ENCODE data around the gene CCDC88C. TPM values are rescaled to one million over a fixed set of nuclear protein-coding genes. Genes with fewer than 3 reads are reported as not detected.

CCDC88C gene
- total and polyA plus RNA-seq, 7 donors: 0.95 to 45.7 (median 3.9) TPM

DNA sequence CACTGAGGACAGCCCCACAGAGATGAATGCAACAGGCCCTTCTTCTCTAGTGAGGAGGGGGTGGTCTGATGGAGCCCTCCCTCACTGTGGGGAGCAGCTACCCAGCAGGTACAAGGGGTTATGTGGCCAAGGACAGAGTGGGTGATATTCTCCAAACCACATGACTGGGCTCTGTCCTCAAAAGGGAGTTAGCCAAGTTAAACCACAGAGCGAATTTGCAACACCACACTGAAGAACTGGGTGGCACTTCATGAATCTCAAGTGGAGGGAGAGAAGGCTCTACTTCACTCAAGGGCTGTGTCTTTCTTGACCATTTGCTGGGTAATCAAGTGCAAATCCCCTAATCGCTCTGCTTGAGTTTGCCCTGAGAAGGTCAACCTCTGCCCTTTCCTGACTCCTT is 185.6 kb downstream of the CCDC88C start:
- no peak overlapping the region for H3K4me3 ChIP-seq
- peak overlapping the region in 1 of 4 donors; percentile 10 for H3K27ac ChIP-seq
- no peak for DNase-seq
- no peaks in the 10 kb centered on the region for H3K4me1 ChIP-seq
- H3K9me3 ChIP-seq: no peaks in the 10 kb centered on the region
- WGBS, 2 donors: 78 to 85% methylated on average over 2 of the region's 2 CpGs
- no peaks in the 10 kb centered on the region for H3K27me3 ChIP-seq
- TF ChIP-seq POLR2AphosphoS5 (IDR thresholded peaks at IDR 0.05) (no peak), EP300 (IDR thresholded peaks at IDR 0.05) (no peak), POLR2A (IDR thresholded peaks at IDR 0.05) (no peak)
- TF ChIP-seq, protein P1, sequence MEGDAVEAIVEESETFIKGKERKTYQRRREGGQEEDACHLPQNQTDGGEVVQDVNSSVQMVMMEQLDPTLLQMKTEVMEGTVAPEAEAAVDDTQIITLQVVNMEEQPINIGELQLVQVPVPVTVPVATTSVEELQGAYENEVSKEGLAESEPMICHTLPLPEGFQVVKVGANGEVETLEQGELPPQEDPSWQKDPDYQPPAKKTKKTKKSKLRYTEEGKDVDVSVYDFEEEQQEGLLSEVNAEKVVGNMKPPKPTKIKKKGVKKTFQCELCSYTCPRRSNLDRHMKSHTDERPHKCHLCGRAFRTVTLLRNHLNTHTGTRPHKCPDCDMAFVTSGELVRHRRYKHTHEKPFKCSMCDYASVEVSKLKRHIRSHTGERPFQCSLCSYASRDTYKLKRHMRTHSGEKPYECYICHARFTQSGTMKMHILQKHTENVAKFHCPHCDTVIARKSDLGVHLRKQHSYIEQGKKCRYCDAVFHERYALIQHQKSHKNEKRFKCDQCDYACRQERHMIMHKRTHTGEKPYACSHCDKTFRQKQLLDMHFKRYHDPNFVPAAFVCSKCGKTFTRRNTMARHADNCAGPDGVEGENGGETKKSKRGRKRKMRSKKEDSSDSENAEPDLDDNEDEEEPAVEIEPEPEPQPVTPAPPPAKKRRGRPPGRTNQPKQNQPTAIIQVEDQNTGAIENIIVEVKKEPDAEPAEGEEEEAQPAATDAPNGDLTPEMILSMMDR (IDR thresholded peaks at IDR 0.05): no peak
- H3K36me3 ChIP-seq: peaks cover 0 to 15% (median 0%) of the 10 kb centered on the region in 4 donors
- intact Hi-C loops (cut with DNase I): no loop called here

DNA sequence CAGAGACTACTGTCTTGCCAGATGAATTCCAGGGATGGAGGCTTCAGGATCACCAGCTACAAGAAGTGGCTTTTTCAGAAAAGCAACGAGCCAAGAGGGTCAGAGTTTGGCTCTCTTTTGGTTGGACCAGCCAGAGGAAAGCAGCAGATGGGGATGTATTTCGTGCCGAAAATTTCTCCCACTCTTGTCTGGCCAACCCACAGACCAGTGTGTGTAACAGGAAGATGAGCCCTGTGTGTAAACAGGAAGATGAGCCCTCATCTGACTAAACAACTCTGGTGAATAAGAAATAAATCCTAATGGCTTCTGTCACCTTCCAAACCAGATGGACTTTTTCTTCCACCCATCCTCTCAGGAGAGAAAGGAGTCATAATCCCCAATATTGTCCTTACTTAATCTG is 186.2 kb downstream of the CCDC88C start:
- no peak for DNase-seq
- H3K9me3 ChIP-seq: no peaks in the 10 kb centered on the region
- TF ChIP-seq, protein P1 (IDR thresholded peaks at IDR 0.05): no peak
- TF ChIP-seq POLR2AphosphoS5 (IDR thresholded peaks at IDR 0.05): peak in 1 of 4 donors; percentile 17
- no peak overlapping the region for H3K4me3 ChIP-seq
- intact Hi-C loops (cut with DNase I): no loop called here
- peak overlapping the region in 1 of 4 donors; percentile 10 for H3K27ac ChIP-seq
- no peaks in the 10 kb centered on the region for H3K27me3 ChIP-seq
- 64 to 78% methylated on average over 3 of the region's 3 CpGs for WGBS, 2 donors
- no peaks in the 10 kb centered on the region for H3K4me1 ChIP-seq
- peaks cover 0 to 21% (median 0%) of the 10 kb centered on the region in 4 donors for H3K36me3 ChIP-seq

DNA sequence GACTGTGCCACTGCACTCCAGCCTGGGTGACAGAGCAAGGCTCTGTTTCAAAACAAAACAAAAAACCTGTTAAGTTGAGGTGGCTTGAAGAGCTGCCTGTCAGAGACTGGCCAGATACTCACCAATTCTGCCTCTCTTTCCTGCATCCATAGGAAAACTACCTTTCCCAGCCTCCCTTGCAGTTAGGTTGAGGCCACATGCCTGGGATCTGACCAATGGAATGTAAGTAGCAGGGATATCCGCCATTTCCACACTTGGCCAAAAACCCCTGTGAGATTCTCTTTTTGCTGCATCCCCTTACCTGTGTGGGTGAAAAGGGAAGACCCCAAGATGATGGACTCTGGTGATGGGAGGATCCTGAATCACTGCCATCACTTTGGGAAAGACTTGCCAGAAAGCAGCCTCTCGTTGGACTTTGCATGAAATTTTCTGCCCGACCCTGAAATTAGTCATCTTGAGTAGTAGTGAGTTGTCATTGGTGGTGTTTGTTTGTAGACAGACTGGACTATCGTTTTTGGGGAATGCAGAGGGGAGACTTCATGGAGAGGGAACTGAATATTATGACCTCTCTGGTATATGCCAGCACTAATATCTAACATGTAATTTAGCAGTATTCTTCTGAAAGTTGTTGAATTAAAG is 187.1 kb downstream of the CCDC88C start:
- TF ChIP-seq, protein P1 (IDR thresholded peaks at IDR 0.05): no peak
- TF ChIP-seq EP300 (IDR thresholded peaks at IDR 0.05): no peak
- TF ChIP-seq POLR2AphosphoS5 (IDR thresholded peaks at IDR 0.05): no peak
- TF ChIP-seq POLR2A (IDR thresholded peaks at IDR 0.05): no peak
- H3K9me3 ChIP-seq: no peaks in the 10 kb centered on the region
- no peak overlapping the region for H3K4me3 ChIP-seq
- no peaks in the 10 kb centered on the region for H3K4me1 ChIP-seq
- WGBS, 2 donors: 81 to 85% methylated on average over 4 of the region's 4 CpGs
- DNase-seq: no peak
- no peak overlapping the region for H3K27ac ChIP-seq
- H3K27me3 ChIP-seq: no peaks in the 10 kb centered on the region
- intact Hi-C loops (cut with DNase I): no loop called here
- H3K36me3 ChIP-seq: peaks cover 0 to 26% (median 0%) of the 10 kb centered on the region in 4 donors

DNA sequence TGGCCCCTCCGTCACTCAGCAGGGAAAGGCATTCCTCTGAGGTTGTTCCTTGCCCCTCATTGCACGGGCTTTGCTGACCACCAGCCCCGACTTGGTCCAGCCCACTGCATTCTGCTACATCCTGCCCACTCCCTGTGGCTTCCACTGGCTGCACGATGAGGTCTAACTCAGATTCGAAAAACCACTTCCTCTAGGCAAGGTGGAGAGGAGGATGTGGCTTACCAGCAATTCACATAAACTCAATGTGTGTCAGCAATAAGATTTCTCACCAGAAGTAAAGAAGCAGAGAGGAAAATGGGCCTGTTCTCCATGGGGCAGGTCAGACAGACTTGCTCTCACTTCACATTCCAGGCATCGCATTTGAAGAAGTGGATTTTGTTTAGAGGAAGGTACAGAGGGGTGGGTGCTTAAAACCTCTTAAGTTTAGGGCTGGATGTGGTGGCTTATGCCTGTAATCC is 187.8 kb downstream of the CCDC88C start:
- WGBS, 2 donors: 46 to 84% methylated on average over 6 of the region's 6 CpGs

More for the DNA sequence above, 187.8 kb downstream of the CCDC88C start:
- intact Hi-C loops (cut with DNase I): no loop called here
- H3K36me3 ChIP-seq: peaks cover 0 to 34% (median 0%) of the 10 kb centered on the region in 4 donors
- H3K4me3 ChIP-seq: no peak overlapping the region
- no peak for DNase-seq
- H3K27ac ChIP-seq: no peak overlapping the region
- H3K27me3 ChIP-seq: no peaks in the 10 kb centered on the region
- H3K4me1 ChIP-seq: no peaks in the 10 kb centered on the region
- TF ChIP-seq, protein P1 (IDR thresholded peaks at IDR 0.05): no peak
- TF ChIP-seq POLR2A (IDR thresholded peaks at IDR 0.05): no peak
- no peak for TF ChIP-seq EP300 (IDR thresholded peaks at IDR 0.05)
- TF ChIP-seq POLR2AphosphoS5 (IDR thresholded peaks at IDR 0.05): no peak
- H3K9me3 ChIP-seq: no peaks in the 10 kb centered on the region
